Adrenal gland (tissue), 12 donors: Measurements from ENCODE around the gene HDAC4. TPM values are rescaled to one million over a fixed set of nuclear protein-coding genes. Genes with fewer than 3 reads are reported as not detected.

ENCODE experiments used
- DNase-seq, 7 donors: peaks; one replicate each; pipeline ENCODE4 v3.0.0-alpha.2; 2019 to 2020
- H3K27ac ChIP-seq, 5 donors: fragments of 200-600 bp; sonication (generic) in 4 of 5; 1 replicate in 3 of 5; 2 replicates in 2 of 5; pipeline versions ENCODE4 v1.5.1 to v1.8.0; 2016 to 2020; ENCODE audit warnings: mild to moderate bottlenecking in 1 of 5
- H3K27me3 ChIP-seq: fragments of 200-600 bp; 2 replicates; pipeline ENCODE4 v1.8.0; 2021
- H3K36me3 ChIP-seq, 2 donors: fragments of 200-600 bp; replicated peaks in 1 of 2; 1 replicate in 1 of 2; 2 replicates in 1 of 2; pipeline versions ENCODE4 v1.5.1 to v1.8.0; 2018 to 2022
- H3K4me1 ChIP-seq, 2 donors: fragments of 200-600 bp; replicated peaks in 1 of 2; 1 replicate in 1 of 2; 2 replicates in 1 of 2; pipeline versions ENCODE4 v1.5.1 to v1.8.0; 2018 to 2021
- H3K4me3 ChIP-seq, 4 donors: fragments of 200-600 bp; sonication (generic) in 3 of 4; one replicate each; pipeline ENCODE4 v1.5.1; 2016 to 2018
- H3K9me3 ChIP-seq, 3 donors: fragments of 200-600 bp; sonication (generic) in 1 of 3; replicated peaks in 1 of 3; 1 replicate in 2 of 3; 2 replicates in 1 of 3; pipeline versions ENCODE4 v1.5.1 to v1.8.0; 2016 to 2021
- POLR2A ChIP-seq, 2 donors: fragments of 450-650 bp; IDR thresholded peaks; one replicate each; pipeline ENCODE4 v1.6.1; 2017; ENCODE audit warnings: antibody characterized with exemption in 2 of 2, mild to moderate bottlenecking in 2 of 2, moderate library complexity in 1 of 2
- WGBS, 4 donors: extraction: QIAGEN DNeasy Blood & Tissue Kit in 2 of 4; methylation state at CpG; one replicate each; pipeline versions ENCODE4 v1.1.5 to v1.1.7; 2013 to 2017; 5-methylcytosine and 5-hydroxymethylcytosine counted together
- intact Hi-C, 2 donors: fragments of 100-400 bp; cut with DNase I; formaldehyde crosslinking; loops; one replicate each; pipeline versions ENCODE4 v1.14.1 to v1.15.0; 2022 to 2023
- polyA plus RNA-seq, 3 donors: library from polyadenylated mRNA; stranded (reverse); fragments of 200-250 nt in 2 of 3; fragments of 350-450 nt in 1 of 3; fragmentation: Illumina TruSeq in 1 of 3; extraction: RNeasy Lipid Tissue Mini Kit (QIAGEN cat#74804) in 1 of 3; gene quantifications; one replicate each; pipeline ENCODE4 v1.2.3, GENCODE V29; 2013 to 2014
- total RNA-seq, 9 donors: library from RNA; depleted of rRNA in 4 of 9; stranded (reverse); fragments of >200 nt in 4 of 9; fragments of 120-200 nt in 1 of 9; fragmentation: NEBNext Ultra II Directional in 1 of 9; extraction: Animal tissue kit (Norgen Biotek cat#: 25700) in 1 of 9; gene quantifications; one replicate each; pipeline versions ENCODE4 v1.1.0 to v1.2.4, GENCODE V29; 2013 to 2023
- TF ChIP-seq, protein P1 (sequence below), 6 experiments: fragments of 450-650 bp in 4 of 6; fragments of 200-600 bp in 2 of 6; sonication (generic) in 1 of 6; IDR thresholded peaks; 1 replicate in 5 of 6; 2 replicates in 1 of 6; pipeline versions ENCODE4 v1.5.1 to v1.8.0; 2016 to 2021; ENCODE audit warnings: antibody characterized with exemption in 6 of 6, mild to moderate bottlenecking in 2 of 6, moderate library complexity in 1 of 6
- donor health status: healthy with polysubstance abuse.
- donor health status: Bipolar disorder and iron deficiency.
- donor health status: DM: yes; HTN: yes; CAD: no.
- donor health status: DM: no; HTN: no; CAD: no.
- donor health status: DM: no; HTN: no; CAD: no.
- donor health status: DM: yes; HTN: yes; CAD: no.

The HDAC4 gene
- total and polyA plus RNA-seq, 12 donors = 8.3 to 88.9 (median 28.7) TPM

DNA sequence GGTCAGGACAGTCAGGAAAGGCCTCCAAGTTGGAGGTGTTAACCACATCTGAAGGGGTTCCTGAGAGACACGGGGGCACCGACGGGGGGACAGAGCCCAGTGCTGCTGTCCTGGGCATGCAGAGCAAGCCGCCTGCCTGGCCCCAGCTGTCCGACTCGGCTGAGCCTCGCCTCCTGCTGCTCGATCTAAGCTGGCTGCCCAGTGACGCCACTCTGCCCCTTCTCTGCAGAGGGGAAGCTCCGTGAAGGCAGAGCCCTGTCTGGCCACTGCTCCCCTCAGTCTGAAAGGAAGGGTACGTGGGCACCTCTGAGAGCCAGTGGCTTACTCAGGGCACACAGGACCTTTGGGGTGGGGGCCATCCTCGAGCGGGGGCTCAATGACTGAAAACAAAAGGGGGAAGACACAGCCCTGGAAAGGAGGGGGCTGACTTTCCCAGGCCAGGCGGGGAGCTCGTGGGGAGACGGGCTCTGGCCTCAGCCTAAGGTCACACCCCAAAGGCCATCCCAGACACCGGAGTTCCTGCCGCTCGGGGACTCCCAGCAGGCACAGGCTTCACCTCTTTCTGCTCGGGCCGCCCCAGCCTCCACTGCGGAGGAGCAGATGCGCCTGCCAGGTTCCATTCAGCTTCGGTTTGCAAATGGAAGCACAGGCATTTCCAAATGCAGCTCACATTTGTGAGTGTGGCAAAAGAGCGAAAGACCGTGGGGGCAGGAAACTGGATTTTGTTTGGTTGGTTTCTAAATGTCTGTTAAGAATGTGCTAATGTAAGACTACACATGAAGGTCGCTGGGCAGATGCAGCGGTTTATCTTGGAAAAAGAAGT is 136.9 kb downstream of the HDAC4 start:
- no peaks in the 10 kb centered on the region for H3K9me3 ChIP-seq
- TF ChIP-seq POLR2A (IDR thresholded peaks at IDR 0.05) = no peak
- TF ChIP-seq, protein P1, sequence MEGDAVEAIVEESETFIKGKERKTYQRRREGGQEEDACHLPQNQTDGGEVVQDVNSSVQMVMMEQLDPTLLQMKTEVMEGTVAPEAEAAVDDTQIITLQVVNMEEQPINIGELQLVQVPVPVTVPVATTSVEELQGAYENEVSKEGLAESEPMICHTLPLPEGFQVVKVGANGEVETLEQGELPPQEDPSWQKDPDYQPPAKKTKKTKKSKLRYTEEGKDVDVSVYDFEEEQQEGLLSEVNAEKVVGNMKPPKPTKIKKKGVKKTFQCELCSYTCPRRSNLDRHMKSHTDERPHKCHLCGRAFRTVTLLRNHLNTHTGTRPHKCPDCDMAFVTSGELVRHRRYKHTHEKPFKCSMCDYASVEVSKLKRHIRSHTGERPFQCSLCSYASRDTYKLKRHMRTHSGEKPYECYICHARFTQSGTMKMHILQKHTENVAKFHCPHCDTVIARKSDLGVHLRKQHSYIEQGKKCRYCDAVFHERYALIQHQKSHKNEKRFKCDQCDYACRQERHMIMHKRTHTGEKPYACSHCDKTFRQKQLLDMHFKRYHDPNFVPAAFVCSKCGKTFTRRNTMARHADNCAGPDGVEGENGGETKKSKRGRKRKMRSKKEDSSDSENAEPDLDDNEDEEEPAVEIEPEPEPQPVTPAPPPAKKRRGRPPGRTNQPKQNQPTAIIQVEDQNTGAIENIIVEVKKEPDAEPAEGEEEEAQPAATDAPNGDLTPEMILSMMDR (IDR thresholded peaks at IDR 0.05) = no peak
- H3K27ac ChIP-seq = peak overlapping the region in 4 of 5 donors; percentile 34 to 91 (median 78)
- WGBS, 4 donors = 49 to 71% (median 58%) methylated on average over 8 to 28 of the region's 28 CpGs
- intact Hi-C loops = no loop called here
- peak in 4 of 7 donors; percentile 14 to 52 (median 30) for DNase-seq
- no peaks in the 10 kb centered on the region for H3K36me3 ChIP-seq
- H3K4me1 ChIP-seq = peaks cover 38 to 70% of the 10 kb centered on the region in 2 donors
- H3K27me3 ChIP-seq = no peaks in the 10 kb centered on the region
- H3K4me3 ChIP-seq = no peak overlapping the region

DNA sequence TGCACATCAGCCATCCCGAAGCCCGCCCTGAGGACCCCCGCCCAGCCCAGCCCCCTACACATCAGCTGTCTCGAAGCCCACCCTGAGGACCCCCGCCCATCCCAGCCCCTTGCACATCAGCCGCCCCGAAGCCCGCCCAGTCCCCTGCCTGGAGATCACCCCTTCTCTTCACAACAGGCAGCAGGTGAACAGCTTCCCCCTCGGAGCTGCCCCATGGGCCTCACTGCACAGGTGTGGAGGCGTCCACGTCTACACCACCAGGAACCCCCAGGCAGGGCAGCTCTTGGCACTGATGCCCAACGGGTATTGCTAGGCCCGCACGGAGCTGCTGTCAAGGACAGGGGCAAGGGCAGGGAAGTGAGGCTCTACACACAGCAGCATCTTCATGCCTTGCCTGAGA is 137.6 kb downstream of the HDAC4 start:
- TF ChIP-seq POLR2A (IDR thresholded peaks at IDR 0.05) = no peak
- TF ChIP-seq, protein P1 (IDR thresholded peaks at IDR 0.05) = no peak
- Histone ChIP-seq H3K4me1 (peaks cover 32 to 63% of the 10 kb centered on the region in 2 donors), H3K27me3 (no peaks in the 10 kb centered on the region), H3K27ac (peak overlapping the region in 2 of 5 donors; percentile 83 to 91), H3K9me3 (no peaks in the 10 kb centered on the region), H3K36me3 (no peaks in the 10 kb centered on the region), H3K4me3 (no peak overlapping the region)
- WGBS, 4 donors = 75 to 82% (median 76%) methylated on average over 4 to 14 of the region's 14 CpGs; no CpG with 5 or more reads in 1 of the 4 donors
- intact Hi-C loops = no loop called here
- peak in 3 of 7 donors; percentile 16 to 24 (median 17) for DNase-seq

DNA sequence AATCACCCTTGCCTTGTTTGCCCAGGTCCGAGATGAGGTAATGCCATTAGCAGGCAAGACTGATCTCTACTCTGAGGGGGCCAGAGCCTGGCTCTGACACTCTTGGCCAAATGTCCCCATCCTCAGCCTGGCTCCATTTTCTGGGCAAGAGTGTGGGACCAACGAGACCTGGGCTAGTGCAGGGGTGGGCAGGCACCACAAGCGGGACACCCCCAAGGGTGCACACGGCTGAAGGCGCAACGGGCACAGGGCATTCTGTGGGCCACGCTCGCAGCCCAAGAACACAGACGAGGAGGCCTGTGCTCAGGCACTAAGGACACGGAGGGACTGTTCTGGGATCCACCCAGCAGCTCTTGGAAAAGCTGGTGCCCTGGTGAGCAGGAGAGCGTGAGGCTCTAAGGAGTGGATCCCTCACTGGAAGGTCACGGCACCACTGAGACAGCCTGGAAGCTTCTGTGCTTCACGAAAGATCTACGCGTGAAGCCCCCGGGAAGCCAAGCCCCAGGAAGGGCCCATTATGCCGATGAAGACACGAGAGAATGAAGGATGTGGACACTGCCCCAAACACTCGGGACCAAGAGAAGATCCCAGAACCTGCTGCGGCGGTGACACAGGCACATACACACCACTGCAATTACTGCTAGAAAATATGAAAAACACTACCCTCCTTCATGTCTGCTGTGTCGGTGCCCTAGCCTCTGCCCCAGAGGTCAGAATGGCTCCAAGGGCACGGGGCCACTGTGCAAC is 138.2 kb downstream of the HDAC4 start:
- DNase-seq = peak in 4 of 7 donors; percentile 13 to 55 (median 18)
- Histone ChIP-seq H3K27me3 (no peaks in the 10 kb centered on the region), H3K4me1 (peaks cover 26 to 61% of the 10 kb centered on the region in 2 donors), H3K4me3 (no peak overlapping the region), H3K27ac (no peak overlapping the region), H3K36me3 (no peaks in the 10 kb centered on the region), H3K9me3 (no peaks in the 10 kb centered on the region)
- 90 to 95% (median 95%) methylated on average over 22 to 23 of the region's 23 CpGs for WGBS, 4 donors
- TF ChIP-seq, protein P1 (IDR thresholded peaks at IDR 0.05) = no peak
- no peak for TF ChIP-seq POLR2A (IDR thresholded peaks at IDR 0.05)
- intact Hi-C loops = no loop called here

DNA sequence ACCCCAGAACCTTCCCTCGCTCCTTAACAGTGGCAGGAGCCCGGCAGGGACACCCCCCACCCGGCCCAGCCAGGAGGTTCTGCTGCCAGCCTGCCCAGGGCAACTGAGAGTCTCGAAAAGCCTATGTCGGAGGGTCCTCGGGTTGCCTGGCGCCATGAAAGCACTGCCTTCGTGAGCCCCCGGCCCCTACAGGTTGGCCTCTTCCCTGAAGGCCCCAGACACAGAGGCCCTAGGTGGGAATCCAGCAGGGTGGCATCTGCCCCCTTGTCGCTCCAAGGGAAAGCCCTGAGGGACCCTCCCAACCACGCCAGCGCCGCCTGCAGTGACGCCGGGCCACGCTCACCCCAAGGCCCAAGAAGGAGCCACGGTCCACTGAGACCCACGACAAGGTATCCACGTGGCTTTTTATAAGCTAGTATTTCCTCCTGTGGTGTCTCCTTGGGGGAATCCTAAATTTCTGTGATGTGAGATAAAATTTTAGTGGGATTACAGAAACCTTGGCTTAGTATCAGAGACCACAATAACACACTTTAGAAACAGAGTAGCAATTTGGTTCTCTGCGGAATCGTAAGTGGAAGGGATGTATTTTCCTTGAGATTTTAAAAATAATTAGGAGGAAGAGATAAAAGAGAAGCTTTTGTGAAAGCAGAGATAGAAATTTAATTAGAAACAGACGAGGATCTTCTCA is 138.9 kb downstream of the HDAC4 start:
- Histone ChIP-seq H3K4me3 (no peak overlapping the region), H3K4me1 (peaks cover 24 to 59% of the 10 kb centered on the region in 2 donors), H3K27me3 (no peaks in the 10 kb centered on the region), H3K36me3 (no peaks in the 10 kb centered on the region), H3K27ac (no peak overlapping the region), H3K9me3 (no peaks in the 10 kb centered on the region)
- DNase-seq = peak in 4 of 7 donors; percentile 8 to 46 (median 19)
- no peak for TF ChIP-seq POLR2A (IDR thresholded peaks at IDR 0.05)
- TF ChIP-seq, protein P1 (IDR thresholded peaks at IDR 0.05) = no peak
- intact Hi-C loops = no loop called here
- 94 to 96% (median 95%) methylated on average over 11 to 22 of the region's 22 CpGs for WGBS, 4 donors
